SK-N-SH (cell line): Measurements from ENCODE around the gene PHLPP2.

ENCODE experiments used
- EP300 ChIP-seq, 2 experiments: IDR thresholded peaks; 2 replicates each; pipeline versions ENCODE4 v1.4.0 to v1.6.1; 2012; ENCODE audit warnings: borderline replicate concordance in 1 of 2, low read depth in 1 of 2, low read length in 1 of 2
- EZH2phosphoT487 ChIP-seq: fragments of 200-600 bp; sonication (generic); IDR thresholded peaks from 2 replicates; pipeline ENCODE4 v1.6.1; 2017; ENCODE audit warnings: low read depth, mixed run types, mild to moderate bottlenecking, antibody characterized with exemption, moderate library complexity, borderline replicate concordance
- FOXJ3 ChIP-seq: sonication (generic); formaldehyde crosslinking; IDR thresholded peaks from 2 replicates; pipeline ENCODE4 v1.5.1; 2020; ENCODE audit warnings: mild to moderate bottlenecking, missing genetic modification reagents
- GABPA ChIP-seq: IDR thresholded peaks from 2 replicates; pipeline ENCODE4 v1.4.0; 2012; ENCODE audit warnings: low read depth, mild to moderate bottlenecking
- POLR2AphosphoS5 ChIP-seq: IDR thresholded peaks from 2 replicates; pipeline ENCODE4 v1.6.1; 2012; ENCODE audit warnings: low read depth, low read length
- RAD21 ChIP-seq: IDR thresholded peaks from 2 replicates; pipeline ENCODE4 v1.6.1; 2012; ENCODE audit warnings: mild to moderate bottlenecking, low read length
- TAF1 ChIP-seq: IDR thresholded peaks from 2 replicates; pipeline ENCODE4 v1.6.1; 2012; ENCODE audit warnings: low read depth, mild to moderate bottlenecking, low read length, moderate library complexity, borderline replicate concordance
- TCF12 ChIP-seq: IDR thresholded peaks from 2 replicates; pipeline ENCODE4 v1.4.0; 2012
- TEAD4 ChIP-seq: IDR thresholded peaks from 2 replicates; pipeline ENCODE4 v1.4.0; 2012; ENCODE audit warnings: mild to moderate bottlenecking, borderline replicate concordance; ENCODE audit not compliant: insufficient read depth
- TF ChIP-seq, protein P1 (sequence below): fragments of 200-600 bp; sonication (generic); IDR thresholded peaks from 2 replicates; pipeline ENCODE4 v1.6.1; 2017; ENCODE audit warnings: antibody characterized with exemption, mild to moderate bottlenecking, moderate library complexity
- TF ChIP-seq, protein P2 (sequence below): IDR thresholded peaks from 2 replicates; pipeline ENCODE4 v1.4.0; 2012; ENCODE audit warnings: low read depth, borderline replicate concordance

DNA sequence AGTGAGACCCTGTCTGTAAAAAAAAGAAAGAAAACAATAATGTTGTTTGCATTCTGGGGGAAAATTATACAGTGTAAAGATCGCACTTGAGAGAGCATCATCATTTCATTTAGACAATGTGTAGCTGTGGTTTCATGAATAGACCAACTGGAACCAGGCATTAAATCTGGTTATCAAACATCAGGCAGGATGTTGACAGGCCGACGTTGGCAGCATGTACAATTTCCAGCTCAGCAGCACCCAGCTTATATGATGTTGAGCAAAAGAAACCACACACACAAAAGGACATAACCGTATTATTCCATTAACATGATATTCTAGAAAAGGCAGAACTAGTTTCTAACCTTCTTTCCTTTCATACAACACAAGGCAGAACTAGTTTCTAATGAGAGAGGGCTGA, 92.7 kb downstream of the PHLPP2 start:
- TF ChIP-seq RAD21 (no peak), TEAD4 (no peak), POLR2AphosphoS5 (no peak), EZH2phosphoT487 (no peak), TCF12 (no peak), TAF1 (no peak), FOXJ3 (CRISPR knock-in tag) (no peak), EP300 (IDR thresholded peaks at IDR 0.05; ENCODE audit: borderline replicate concordance in 1 of 2, low read depth in 1 of 2, low read length in 1 of 2) (no peak), GABPA (no peak)
- TF ChIP-seq, protein P1, sequence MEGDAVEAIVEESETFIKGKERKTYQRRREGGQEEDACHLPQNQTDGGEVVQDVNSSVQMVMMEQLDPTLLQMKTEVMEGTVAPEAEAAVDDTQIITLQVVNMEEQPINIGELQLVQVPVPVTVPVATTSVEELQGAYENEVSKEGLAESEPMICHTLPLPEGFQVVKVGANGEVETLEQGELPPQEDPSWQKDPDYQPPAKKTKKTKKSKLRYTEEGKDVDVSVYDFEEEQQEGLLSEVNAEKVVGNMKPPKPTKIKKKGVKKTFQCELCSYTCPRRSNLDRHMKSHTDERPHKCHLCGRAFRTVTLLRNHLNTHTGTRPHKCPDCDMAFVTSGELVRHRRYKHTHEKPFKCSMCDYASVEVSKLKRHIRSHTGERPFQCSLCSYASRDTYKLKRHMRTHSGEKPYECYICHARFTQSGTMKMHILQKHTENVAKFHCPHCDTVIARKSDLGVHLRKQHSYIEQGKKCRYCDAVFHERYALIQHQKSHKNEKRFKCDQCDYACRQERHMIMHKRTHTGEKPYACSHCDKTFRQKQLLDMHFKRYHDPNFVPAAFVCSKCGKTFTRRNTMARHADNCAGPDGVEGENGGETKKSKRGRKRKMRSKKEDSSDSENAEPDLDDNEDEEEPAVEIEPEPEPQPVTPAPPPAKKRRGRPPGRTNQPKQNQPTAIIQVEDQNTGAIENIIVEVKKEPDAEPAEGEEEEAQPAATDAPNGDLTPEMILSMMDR, result no peak
- TF ChIP-seq, protein P2, sequence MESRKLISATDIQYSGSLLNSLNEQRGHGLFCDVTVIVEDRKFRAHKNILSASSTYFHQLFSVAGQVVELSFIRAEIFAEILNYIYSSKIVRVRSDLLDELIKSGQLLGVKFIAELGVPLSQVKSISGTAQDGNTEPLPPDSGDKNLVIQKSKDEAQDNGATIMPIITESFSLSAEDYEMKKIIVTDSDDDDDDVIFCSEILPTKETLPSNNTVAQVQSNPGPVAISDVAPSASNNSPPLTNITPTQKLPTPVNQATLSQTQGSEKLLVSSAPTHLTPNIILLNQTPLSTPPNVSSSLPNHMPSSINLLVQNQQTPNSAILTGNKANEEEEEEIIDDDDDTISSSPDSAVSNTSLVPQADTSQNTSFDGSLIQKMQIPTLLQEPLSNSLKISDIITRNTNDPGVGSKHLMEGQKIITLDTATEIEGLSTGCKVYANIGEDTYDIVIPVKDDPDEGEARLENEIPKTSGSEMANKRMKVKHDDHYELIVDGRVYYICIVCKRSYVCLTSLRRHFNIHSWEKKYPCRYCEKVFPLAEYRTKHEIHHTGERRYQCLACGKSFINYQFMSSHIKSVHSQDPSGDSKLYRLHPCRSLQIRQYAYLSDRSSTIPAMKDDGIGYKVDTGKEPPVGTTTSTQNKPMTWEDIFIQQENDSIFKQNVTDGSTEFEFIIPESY, result no peak
